GM21737 (cell line): ENCODE measurements around the gene RADIL.

ENCODE experiments used
- ATAC-seq: cut with Tn5 transposase; IDR thresholded peaks from one replicate; pipeline ENCODE4 v1.9.1; 2021; ENCODE audit warnings: mild to moderate bottlenecking, moderate library complexity; ENCODE audit not compliant: unreplicated experiment

Gene RADIL

GRCh38 chr7:4779118-4779517, 104.4 kb downstream of the RADIL start:
- ATAC-seq = no peak

DNA sequence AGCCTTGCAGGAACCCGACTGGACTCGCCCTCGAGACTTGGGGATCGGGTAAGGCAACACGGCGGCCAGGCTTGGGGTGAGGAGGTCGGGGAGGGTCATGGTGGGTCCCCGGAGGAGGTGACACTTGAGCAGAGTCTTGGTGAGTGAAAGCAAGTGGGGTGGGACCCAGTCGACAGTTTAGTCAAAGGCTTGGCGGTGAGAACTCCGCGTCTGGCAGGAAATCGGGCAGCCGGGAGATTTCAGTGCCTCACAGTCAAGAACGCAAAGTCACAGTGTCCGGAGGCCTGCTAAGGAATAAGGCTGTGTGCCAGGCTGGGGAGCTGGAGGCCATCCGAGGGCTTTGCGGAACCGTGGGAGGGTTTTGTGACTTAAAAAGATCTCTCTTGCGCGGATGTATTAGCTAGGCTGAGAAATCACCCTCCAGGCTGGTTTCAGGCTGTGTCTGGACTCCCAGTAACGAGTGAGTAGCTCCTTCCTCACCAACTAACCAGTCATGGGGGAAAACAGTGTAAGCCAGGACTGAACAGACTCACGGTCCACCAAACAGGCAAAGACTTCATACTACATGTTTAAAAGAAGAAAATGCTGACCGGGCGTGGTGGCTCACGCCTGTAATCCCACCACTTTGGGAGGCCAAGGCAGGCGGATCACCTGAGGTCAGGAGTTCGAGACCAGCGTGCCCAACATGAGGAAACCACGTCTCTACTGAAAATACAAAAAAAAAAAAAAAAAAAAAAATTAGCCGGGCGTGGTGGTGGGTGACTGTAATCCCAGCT, 107.5 kb downstream of the RADIL start:
- ATAC-seq = peak; percentile 10

DNA sequence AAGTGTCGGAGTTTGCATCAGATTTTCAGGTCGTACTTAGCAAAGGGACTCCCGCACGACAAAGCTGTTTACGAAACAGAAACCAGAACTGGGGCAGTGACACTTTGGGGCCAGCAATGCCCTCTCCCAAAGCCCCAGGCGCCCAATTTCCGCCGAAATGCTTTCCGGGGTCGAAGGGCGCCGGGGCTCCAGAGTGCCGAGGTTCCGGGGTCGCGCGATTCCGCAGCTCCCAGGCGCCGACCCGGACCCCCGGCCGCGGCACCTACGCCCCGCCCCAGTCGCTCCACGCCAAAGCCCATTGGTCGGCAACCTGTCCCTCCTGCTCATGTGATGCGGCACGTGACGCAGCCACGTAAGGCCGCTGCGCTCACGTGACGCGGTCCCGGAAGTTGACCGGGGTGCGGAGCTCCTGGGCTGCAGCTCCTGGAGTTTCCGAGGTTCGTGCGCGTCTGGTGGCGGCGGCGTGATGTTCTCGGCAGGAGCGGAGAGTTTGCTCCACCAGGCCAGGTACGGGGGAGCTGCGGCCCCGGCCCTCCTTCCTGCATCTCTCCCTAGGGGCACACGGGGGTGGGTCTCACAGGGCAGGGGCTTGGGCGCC, 108.2 kb downstream of the RADIL start, which contains the start of gene AP5Z1:
Gene AP5Z1, plus strand, starts transcription at position 374 of the 598 bp plus-strand sequence. Its CDS starts 93 bp downstream, at position 467.
- ATAC-seq = peak; percentile 87

- ATAC-seq = peak; percentile 22
Measured at GRCh38 chr7:4774658-4775249, 108.8 kb downstream of the RADIL start.

- no peak for ATAC-seq
Measured at GRCh38 chr7:4774007-4774406, 109.5 kb downstream of the RADIL start.

DNA sequence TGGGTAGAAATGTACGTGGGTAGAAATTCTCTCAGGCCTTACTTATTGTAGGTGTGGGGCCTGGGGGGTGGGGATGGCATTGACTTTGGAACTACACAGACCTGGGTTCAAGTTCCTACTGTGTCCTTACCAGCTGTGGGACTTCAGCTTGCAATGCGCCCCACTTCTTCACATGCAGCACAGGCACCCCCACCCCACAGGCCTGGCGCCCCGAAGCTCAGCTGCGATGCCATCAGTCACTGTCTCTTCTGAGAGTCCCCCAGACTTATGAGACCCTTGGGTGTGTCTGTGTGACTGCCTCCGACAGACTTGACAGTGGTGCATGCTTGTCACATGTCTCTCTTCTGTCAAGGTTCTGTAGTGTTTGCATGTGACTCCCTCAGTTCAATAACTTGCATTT, 111.2 kb downstream of the RADIL start:
- no peak for ATAC-seq

- no peak for ATAC-seq
Measured at GRCh38 chr7:4771737-4772136, 111.8 kb downstream of the RADIL start.

GRCh38 chr7:4770886-4771285, 112.6 kb downstream of the RADIL start:
- no peak for ATAC-seq

- ATAC-seq = no peak
Measured at GRCh38 chr7:4769761-4770160, 113.8 kb downstream of the RADIL start.

GRCh38 chr7:4768597-4769569, 114.6 kb downstream of the RADIL start:
- no peak for ATAC-seq

- no peak for ATAC-seq
Measured at GRCh38 chr7:4766666-4767519, 116.6 kb downstream of the RADIL start.

DNA sequence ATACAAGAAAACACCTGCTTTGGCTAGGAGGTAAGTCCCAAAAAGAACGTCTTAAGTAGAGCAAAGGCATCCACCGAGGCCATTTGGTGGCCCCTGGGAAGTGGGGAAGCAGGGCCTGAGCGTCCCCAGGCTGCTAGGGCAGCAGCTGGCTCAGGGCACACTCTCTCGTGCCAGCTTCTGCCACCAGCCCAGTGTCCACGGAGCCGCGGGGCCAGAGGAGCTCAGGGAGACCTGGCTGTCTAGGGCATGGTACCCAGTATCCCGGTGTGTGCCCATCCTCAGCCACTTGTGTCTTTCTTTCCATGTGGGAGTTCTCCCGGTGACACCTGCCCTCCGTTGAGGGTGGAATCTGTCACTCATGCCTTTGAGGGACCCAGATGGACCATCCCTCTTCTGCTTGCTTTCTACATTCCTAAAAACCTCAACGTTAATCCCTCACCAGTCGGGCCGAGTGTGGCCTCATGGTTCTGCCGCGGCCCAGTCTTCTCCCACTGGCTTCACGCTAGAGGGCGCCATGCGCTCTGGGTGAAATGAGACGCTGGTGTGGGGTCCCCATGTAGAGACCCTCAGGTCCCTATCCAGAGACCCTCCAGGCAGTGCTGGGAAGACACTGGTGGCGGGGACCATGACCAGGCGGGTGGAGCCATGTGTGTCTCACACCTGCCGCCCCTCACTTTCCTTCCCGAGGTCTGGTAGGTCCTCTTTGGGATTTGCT, 117.6 kb downstream of the RADIL start:
- ATAC-seq = no peak

GRCh38 chr7:4764402-4765007, 119.0 kb downstream of the RADIL start:
- no peak for ATAC-seq

- ATAC-seq = no peak
Measured at GRCh38 chr7:4763794-4764185, 119.7 kb downstream of the RADIL start.

GRCh38 chr7:4763091-4763793, 120.3 kb downstream of the RADIL start:
- no peak for ATAC-seq

DNA sequence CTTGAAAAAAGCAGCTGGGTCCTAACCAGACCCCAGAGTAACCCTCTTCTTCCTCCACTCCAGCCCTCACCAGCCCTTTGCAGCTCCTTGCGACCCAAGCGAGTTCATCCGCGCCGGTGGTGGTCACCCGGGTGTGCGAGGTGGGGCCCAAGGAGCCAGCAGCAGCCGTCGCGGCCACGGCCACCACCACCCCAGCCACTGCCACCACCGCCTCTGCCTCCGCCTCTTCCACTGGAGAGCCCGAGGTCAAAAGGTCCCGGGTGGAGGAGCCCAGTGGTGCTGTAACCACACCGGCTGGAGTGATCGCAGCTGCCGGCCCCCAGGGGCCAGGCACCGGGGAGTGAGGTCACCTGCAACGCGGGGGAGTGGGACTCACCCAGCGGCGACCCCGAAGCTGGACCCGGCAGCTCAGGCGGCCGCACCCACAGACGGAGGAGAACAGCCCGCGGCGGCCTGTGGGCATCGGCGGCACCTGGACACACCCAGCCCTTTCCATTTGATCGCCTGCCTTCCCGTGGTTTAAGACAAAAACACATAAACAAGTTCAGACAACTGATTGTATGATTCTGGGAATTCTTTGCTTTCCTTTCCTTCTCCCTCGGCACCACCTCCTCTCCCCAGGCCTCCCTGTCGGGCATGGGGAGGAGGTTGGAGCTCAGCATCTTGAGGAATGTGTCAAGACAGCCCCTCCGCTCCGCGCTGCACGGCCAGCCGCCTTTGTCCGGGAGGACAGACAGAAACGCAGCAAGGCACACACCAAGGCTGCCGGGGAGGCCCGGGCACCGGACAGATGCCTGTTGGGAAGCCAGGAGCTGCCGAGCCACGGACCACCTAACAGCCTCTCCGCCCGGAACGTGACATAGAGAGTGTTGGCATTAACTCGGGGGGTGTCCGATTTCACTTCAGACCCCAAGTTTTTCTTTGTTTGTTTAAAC, 121.1 kb downstream of the RADIL start:
- no peak for ATAC-seq

GRCh38 chr7:4760952-4761351, 122.6 kb downstream of the RADIL start:
- no peak for ATAC-seq
